ENCODE results near the gene HSD17B12.

The HSD17B12 gene

GRCh38 chr11:43788421-43788820, 107.9 kb downstream of the HSD17B12 start:
- TF ChIP-seq CTCF (IDR thresholded peaks at IDR 0.05; ENCODE audit: control insufficient read depth, extremely low read depth, insufficient read depth) = no peak
- no peak for DNase-seq (ENCODE audit: low read depth)
- H3K4me3 ChIP-seq (ENCODE audit: low read depth, low read length) = no peak overlapping the region

- no peak for DNase-seq (ENCODE audit: low read depth)
- no peak overlapping the region for H3K4me3 ChIP-seq (ENCODE audit: low read depth, low read length)
- no peak for TF ChIP-seq CTCF (IDR thresholded peaks at IDR 0.05; ENCODE audit: control insufficient read depth, extremely low read depth, insufficient read depth)
These were observed 109.3 kb downstream of the HSD17B12 start for GRCh38 chr11:43789700-43790443.

GRCh38 chr11:43790444-43790794, 109.9 kb downstream of the HSD17B12 start:
- no peak overlapping the region for H3K4me3 ChIP-seq (ENCODE audit: low read depth, low read length)
- DNase-seq (ENCODE audit: low read depth) = no peak
- TF ChIP-seq CTCF (IDR thresholded peaks at IDR 0.05; ENCODE audit: control insufficient read depth, extremely low read depth, insufficient read depth) = no peak

GRCh38 chr11:43797337-43797736, 116.8 kb downstream of the HSD17B12 start:
- no peak for DNase-seq (ENCODE audit: low read depth)
- no peak overlapping the region for H3K4me3 ChIP-seq (ENCODE audit: low read depth, low read length)
- TF ChIP-seq CTCF (IDR thresholded peaks at IDR 0.05; ENCODE audit: control insufficient read depth, extremely low read depth, insufficient read depth) = no peak

- peak; percentile 13 for DNase-seq (ENCODE audit: low read depth)
- TF ChIP-seq CTCF (IDR thresholded peaks at IDR 0.05; ENCODE audit: control insufficient read depth, extremely low read depth, insufficient read depth) = no peak
- no peak overlapping the region for H3K4me3 ChIP-seq (ENCODE audit: low read depth, low read length)
These were observed 117.3 kb downstream of the HSD17B12 start for GRCh38 chr11:43797866-43798265.

GRCh38 chr11:43802509-43802908, 122.0 kb downstream of the HSD17B12 start:
- peak; percentile 37 for TF ChIP-seq CTCF (IDR thresholded peaks at IDR 0.05; ENCODE audit: control insufficient read depth, extremely low read depth, insufficient read depth)
- H3K4me3 ChIP-seq (ENCODE audit: low read depth, low read length) = no peak overlapping the region
- DNase-seq (ENCODE audit: low read depth) = no peak

- no peak for DNase-seq (ENCODE audit: low read depth)
- no peak overlapping the region for H3K4me3 ChIP-seq (ENCODE audit: low read depth, low read length)
- TF ChIP-seq CTCF (IDR thresholded peaks at IDR 0.05; ENCODE audit: control insufficient read depth, extremely low read depth, insufficient read depth) = no peak
These were observed 123.2 kb downstream of the HSD17B12 start for GRCh38 chr11:43803766-43804165.

All from LNCaP clone FGC (cell line).